ENCODE measurements around the gene KAZN.

DNA sequence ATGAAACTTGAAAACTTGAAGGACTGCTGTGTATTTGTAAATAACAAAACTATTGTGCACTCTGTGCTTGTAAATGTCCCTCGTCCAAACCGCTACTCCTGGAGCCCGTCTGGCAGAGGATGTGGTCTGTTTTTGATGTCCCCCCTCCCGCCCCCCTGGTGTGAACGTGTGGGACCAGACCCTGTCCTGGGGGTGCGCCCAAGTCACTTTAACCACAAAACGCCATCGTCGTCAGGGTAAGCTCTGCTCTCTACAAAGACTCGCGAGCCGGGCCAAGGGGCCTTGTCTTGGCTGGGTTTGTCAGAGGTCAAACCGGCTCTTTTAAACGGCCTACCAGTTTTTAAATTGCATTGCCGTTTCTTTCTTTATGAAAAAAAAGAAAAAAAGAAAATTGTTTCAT is 467.7 kb downstream of the KAZN start:
- TF ChIP-seq, protein P1, sequence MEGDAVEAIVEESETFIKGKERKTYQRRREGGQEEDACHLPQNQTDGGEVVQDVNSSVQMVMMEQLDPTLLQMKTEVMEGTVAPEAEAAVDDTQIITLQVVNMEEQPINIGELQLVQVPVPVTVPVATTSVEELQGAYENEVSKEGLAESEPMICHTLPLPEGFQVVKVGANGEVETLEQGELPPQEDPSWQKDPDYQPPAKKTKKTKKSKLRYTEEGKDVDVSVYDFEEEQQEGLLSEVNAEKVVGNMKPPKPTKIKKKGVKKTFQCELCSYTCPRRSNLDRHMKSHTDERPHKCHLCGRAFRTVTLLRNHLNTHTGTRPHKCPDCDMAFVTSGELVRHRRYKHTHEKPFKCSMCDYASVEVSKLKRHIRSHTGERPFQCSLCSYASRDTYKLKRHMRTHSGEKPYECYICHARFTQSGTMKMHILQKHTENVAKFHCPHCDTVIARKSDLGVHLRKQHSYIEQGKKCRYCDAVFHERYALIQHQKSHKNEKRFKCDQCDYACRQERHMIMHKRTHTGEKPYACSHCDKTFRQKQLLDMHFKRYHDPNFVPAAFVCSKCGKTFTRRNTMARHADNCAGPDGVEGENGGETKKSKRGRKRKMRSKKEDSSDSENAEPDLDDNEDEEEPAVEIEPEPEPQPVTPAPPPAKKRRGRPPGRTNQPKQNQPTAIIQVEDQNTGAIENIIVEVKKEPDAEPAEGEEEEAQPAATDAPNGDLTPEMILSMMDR (conservative IDR thresholded peaks at IDR 0.05): no peak
- no peak for TF ChIP-seq EZH2 (IDR thresholded peaks at IDR 0.05; ENCODE audit: low read depth)
